ENCODE measurements around the gene ARL13B.

ARL13B gene

DNA sequence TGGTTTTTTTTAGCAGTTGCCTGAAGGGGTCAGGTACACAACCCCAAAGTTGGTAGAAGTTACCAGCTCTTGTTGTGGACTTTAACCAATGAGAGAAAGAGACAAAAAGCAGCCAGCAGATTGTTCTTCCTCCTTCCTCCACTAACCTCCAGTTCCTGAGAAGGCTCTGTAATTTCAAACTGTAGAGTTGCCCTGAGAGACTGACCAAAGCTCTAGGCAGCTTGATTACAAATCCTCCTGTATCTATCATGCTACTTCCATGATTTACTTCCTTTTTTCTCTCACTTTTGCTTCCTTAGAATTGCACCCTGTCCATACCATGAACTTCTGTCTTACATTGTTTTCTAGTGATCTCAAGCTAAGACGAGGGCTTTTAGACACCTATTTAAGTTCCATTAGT is 112.1 kb downstream of the ARL13B start:
- DNase-seq (ENCODE audit: extremely low read depth, low read depth), result no peak
- TF ChIP-seq, protein P1, sequence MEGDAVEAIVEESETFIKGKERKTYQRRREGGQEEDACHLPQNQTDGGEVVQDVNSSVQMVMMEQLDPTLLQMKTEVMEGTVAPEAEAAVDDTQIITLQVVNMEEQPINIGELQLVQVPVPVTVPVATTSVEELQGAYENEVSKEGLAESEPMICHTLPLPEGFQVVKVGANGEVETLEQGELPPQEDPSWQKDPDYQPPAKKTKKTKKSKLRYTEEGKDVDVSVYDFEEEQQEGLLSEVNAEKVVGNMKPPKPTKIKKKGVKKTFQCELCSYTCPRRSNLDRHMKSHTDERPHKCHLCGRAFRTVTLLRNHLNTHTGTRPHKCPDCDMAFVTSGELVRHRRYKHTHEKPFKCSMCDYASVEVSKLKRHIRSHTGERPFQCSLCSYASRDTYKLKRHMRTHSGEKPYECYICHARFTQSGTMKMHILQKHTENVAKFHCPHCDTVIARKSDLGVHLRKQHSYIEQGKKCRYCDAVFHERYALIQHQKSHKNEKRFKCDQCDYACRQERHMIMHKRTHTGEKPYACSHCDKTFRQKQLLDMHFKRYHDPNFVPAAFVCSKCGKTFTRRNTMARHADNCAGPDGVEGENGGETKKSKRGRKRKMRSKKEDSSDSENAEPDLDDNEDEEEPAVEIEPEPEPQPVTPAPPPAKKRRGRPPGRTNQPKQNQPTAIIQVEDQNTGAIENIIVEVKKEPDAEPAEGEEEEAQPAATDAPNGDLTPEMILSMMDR (IDR thresholded peaks at IDR 0.05; ENCODE audit: low read depth, low read length), result no peak

DNA sequence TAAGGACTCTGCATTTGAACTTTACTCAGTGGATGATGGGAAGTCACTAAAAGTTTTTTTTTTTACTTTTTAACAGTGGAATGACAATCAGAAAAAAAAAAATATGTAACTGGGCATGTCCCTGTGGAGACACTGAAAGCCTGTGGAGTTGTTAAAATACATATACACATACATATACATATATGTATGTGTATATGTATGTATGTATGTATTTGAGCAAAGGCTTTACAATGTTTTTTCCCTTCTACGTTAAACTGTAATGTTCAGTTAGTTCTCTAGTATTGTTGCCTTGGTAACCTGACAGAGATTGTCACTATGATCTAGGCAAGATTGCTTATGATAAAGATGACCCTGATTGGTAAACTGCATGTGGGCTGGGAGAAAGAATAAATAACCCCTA is 113.2 kb downstream of the ARL13B start:
- TF ChIP-seq, protein P1 (IDR thresholded peaks at IDR 0.05; ENCODE audit: low read depth, low read length), result no peak
- DNase-seq (ENCODE audit: extremely low read depth, low read depth), result no peak

DNA sequence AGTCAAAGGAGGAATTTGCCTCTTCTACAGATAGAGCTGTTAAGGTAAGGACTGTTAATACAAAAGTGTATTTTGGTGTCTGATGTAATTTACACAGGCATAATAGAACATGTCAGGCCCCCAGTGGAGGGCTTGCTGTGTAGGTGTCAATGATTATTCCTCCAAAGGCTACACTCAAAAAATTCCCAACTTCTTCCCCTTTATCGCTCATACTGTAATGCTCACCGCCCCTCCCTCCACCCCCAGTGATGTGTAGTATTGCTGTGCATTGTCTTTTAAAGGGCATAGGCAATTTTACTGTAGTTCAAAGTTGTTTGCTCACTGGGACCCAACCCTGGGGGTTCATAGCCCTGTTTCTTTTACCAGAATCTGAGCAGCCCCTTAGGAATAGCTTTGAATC is 115.2 kb downstream of the ARL13B start:
- TF ChIP-seq, protein P1 (IDR thresholded peaks at IDR 0.05; ENCODE audit: low read depth, low read length), result no peak
- no peak for DNase-seq (ENCODE audit: extremely low read depth, low read depth)

GRCh38 chr3:94098452-94098851 is 118.5 kb downstream of the ARL13B start:
- DNase-seq (ENCODE audit: extremely low read depth, low read depth), result no peak
- TF ChIP-seq, protein P1 (IDR thresholded peaks at IDR 0.05; ENCODE audit: low read depth, low read length), result no peak

DNA sequence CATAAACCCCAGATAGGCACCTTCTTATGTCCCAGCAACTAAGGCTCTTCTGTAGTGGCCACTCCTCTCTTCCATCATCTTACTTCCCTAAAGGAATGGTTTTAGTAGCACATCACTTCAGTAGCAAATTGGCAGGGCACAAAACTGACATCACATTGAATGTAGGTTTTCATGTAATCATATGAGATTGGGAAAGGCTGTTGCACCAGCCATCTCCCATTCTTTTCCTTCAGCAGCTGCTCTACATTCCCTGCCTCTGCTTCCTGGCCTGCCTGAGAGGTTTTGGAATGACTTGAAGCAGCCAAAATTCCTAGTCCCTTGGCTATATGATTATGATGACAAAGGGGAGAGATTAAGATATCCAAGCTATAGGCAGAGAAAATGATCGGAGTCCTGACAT is 119.4 kb downstream of the ARL13B start:
- TF ChIP-seq, protein P1 (IDR thresholded peaks at IDR 0.05; ENCODE audit: low read depth, low read length), result no peak

GRCh38 chr3:94101860-94102259 is 121.9 kb downstream of the ARL13B start:
- TF ChIP-seq, protein P1 (IDR thresholded peaks at IDR 0.05; ENCODE audit: low read depth, low read length), result no peak; the same call in 1 of the 2 replicates
- DNase-seq (ENCODE audit: extremely low read depth, low read depth), result no peak

More for the DNA sequence above, 119.4 kb downstream of the ARL13B start:
- DNase-seq (ENCODE audit: extremely low read depth, low read depth), result no peak

Measured in AG09319 (cell line).